H9 (cell line): ENCODE results near the gene CDK5R1. TPM values are rescaled to one million over a fixed set of nuclear protein-coding genes. Genes with fewer than 3 reads are reported as not detected.

Source experiments
- DNase-seq: peaks from one replicate; pipeline ENCODE4 v3.0.0-alpha.2; 2017
- H2AFZ ChIP-seq: one replicate; pipeline ENCODE4 v1.6.1; 2013; ENCODE audit warnings: mild to moderate bottlenecking, low read length, control low read depth, moderate library complexity
- H2AK5ac ChIP-seq: 2 replicates; pipeline ENCODE4 v1.6.1; 2013; ENCODE audit warnings: low read length, control low read depth, mixed read lengths; ENCODE audit not compliant: insufficient read length
- H2BK120ac ChIP-seq: one replicate; pipeline ENCODE4 v1.6.1; 2013; ENCODE audit warnings: low read depth, mild to moderate bottlenecking, low read length, control low read depth, inconsistent platforms; ENCODE audit not compliant: poor library complexity, severe bottlenecking
- H2BK12ac ChIP-seq: 2 replicates; pipeline ENCODE4 v1.6.1; 2013; ENCODE audit warnings: low read length, control low read depth, mixed read lengths, low read depth; ENCODE audit not compliant: insufficient read length
- H2BK15ac ChIP-seq: 2 replicates; pipeline ENCODE4 v1.6.1; 2013; ENCODE audit warnings: low read depth, low read length, control low read depth
- H2BK20ac ChIP-seq: one replicate; pipeline ENCODE4 v1.6.1; 2013; ENCODE audit warnings: low read depth, mild to moderate bottlenecking, low read length, control low read depth, inconsistent platforms; ENCODE audit not compliant: poor library complexity, severe bottlenecking
- H2BK5ac ChIP-seq: 2 replicates; pipeline ENCODE4 v1.6.1; 2013; ENCODE audit warnings: low read length, control low read depth, mixed read lengths; ENCODE audit not compliant: insufficient read length
- H3K14ac ChIP-seq: 2 replicates; pipeline ENCODE4 v1.6.1; 2013; ENCODE audit warnings: low read length, control low read depth; ENCODE audit not compliant: insufficient read depth
- H3K18ac ChIP-seq: 2 replicates; pipeline ENCODE4 v1.6.1; 2013; ENCODE audit warnings: low read depth, mild to moderate bottlenecking, mixed read lengths, low read length, control low read depth; ENCODE audit not compliant: insufficient read length
- H3K23ac ChIP-seq: 2 replicates; pipeline ENCODE4 v1.6.1; 2013; ENCODE audit warnings: low read length, control low read depth, mixed read lengths, low read depth; ENCODE audit not compliant: insufficient read length
- H3K23me2 ChIP-seq: 2 replicates; pipeline ENCODE4 v1.6.1; 2013; ENCODE audit warnings: low read depth, mild to moderate bottlenecking, mixed read lengths, low read length, control low read depth; ENCODE audit not compliant: insufficient read length, poor library complexity, severe bottlenecking
- H3K27ac ChIP-seq: 2 replicates; pipeline ENCODE4 v1.5.1; 2013; ENCODE audit warnings: low read length, control low read depth, mixed read lengths, low read depth; ENCODE audit not compliant: insufficient read length
- H3K27me3 ChIP-seq: 2 replicates; pipeline ENCODE4 v1.6.1; 2013; ENCODE audit warnings: low read length, control low read depth, inconsistent platforms; ENCODE audit not compliant: insufficient read depth
- H3K4ac ChIP-seq: 2 replicates; pipeline ENCODE4 v1.6.1; 2013; ENCODE audit warnings: low read depth, mild to moderate bottlenecking, control low read depth, inconsistent platforms, low read length, moderate library complexity
- H3K4me1 ChIP-seq: 2 replicates; pipeline ENCODE4 v1.6.1; 2013; ENCODE audit warnings: low read length, control low read depth, inconsistent platforms; ENCODE audit not compliant: insufficient read depth
- H3K4me2 ChIP-seq: 2 replicates; pipeline ENCODE4 v1.6.1; 2013; ENCODE audit warnings: low read length, control low read depth, mixed read lengths; ENCODE audit not compliant: insufficient read length, insufficient read depth
- H3K56ac ChIP-seq: 2 replicates; pipeline ENCODE4 v1.6.1; 2013; ENCODE audit warnings: low read depth, mild to moderate bottlenecking, mixed read lengths, low read length, control low read depth; ENCODE audit not compliant: insufficient read length
- H3K79me1 ChIP-seq: 2 replicates; pipeline ENCODE4 v1.6.1; 2013; ENCODE audit warnings: low read depth, mild to moderate bottlenecking, moderate library complexity, low read length, control low read depth, inconsistent platforms; ENCODE audit not compliant: insufficient read depth, poor library complexity, severe bottlenecking
- H3K79me2 ChIP-seq: 2 replicates; pipeline ENCODE4 v1.6.1; 2013; ENCODE audit warnings: low read length, control low read depth, inconsistent platforms; ENCODE audit not compliant: insufficient read depth
- H3K9ac ChIP-seq: 2 replicates; pipeline ENCODE4 v1.6.1; 2013; ENCODE audit warnings: low read length, control low read depth, mixed read lengths; ENCODE audit not compliant: insufficient read length; ENCODE audit errors: extremely low read depth
- H3K9me3 ChIP-seq: one replicate; pipeline ENCODE4 v1.6.1; 2013; ENCODE audit warnings: low read depth, low read length, inconsistent platforms; ENCODE audit not compliant: control insufficient read depth
- H3T11ph ChIP-seq: one replicate; pipeline ENCODE4 v1.6.1; 2013; ENCODE audit warnings: mild to moderate bottlenecking, low read length, control low read depth, inconsistent platforms
- H4K20me1 ChIP-seq: one replicate; pipeline ENCODE4 v1.6.1; 2013; ENCODE audit not compliant: control insufficient read depth, insufficient read length, insufficient read depth
- H4K5ac ChIP-seq: 2 replicates; pipeline ENCODE4 v1.6.1; 2013; ENCODE audit warnings: low read depth, mild to moderate bottlenecking, mixed read lengths, low read length, control low read depth; ENCODE audit not compliant: insufficient read length
- H4K8ac ChIP-seq: replicated peaks from 2 replicates; pipeline ENCODE4 v1.6.1; 2013; ENCODE audit warnings: low read length, control low read depth, mixed read lengths, low read depth; ENCODE audit not compliant: insufficient read length
- H4K91ac ChIP-seq: 2 replicates; pipeline ENCODE4 v1.6.1; 2013; ENCODE audit warnings: low read depth, mild to moderate bottlenecking, moderate library complexity, mixed read lengths, low read length, control low read depth; ENCODE audit not compliant: insufficient read length
- H3K27ac Mint-ChIP-seq, 3 experiments: 2 replicates in 2 of 3; 3 replicates in 1 of 3; pipeline ENCODE4 v1.8.0; 2020 to 2021; ENCODE audit warnings: mixed read lengths in 3 of 3, mild to moderate bottlenecking in 1 of 3, moderate library complexity in 1 of 3
- H3K27me3 Mint-ChIP-seq: 2 replicates; pipeline ENCODE4 v1.8.0; 2021; ENCODE audit warnings: low read depth, mild to moderate bottlenecking, moderate library complexity, mixed read lengths
- H3K36me3 Mint-ChIP-seq, 3 experiments: 2 replicates in 2 of 3; 3 replicates in 1 of 3; pipeline ENCODE4 v1.8.0; 2020 to 2021; ENCODE audit warnings: low read depth in 3 of 3, mixed read lengths in 3 of 3; ENCODE audit not compliant: insufficient read depth in 1 of 3
- H3K4me1 Mint-ChIP-seq, 2 experiments: 2 replicates each; pipeline ENCODE4 v1.8.0; 2020; ENCODE audit warnings: mixed read lengths in 2 of 2
- H3K4me3 Mint-ChIP-seq, 2 experiments: 2 replicates in 1 of 2; 3 replicates in 1 of 2; pipeline ENCODE4 v1.8.0; 2020 to 2021; ENCODE audit warnings: mild to moderate bottlenecking in 2 of 2, mixed read lengths in 2 of 2, moderate library complexity in 1 of 2
- H3K9me3 Mint-ChIP-seq, 2 experiments: 2 replicates in 1 of 2; 3 replicates in 1 of 2; pipeline ENCODE4 v1.8.0; 2020; ENCODE audit warnings: mild to moderate bottlenecking in 2 of 2, mixed read lengths in 2 of 2, moderate library complexity in 1 of 2
- WGBS: extraction: QIAGEN DNeasy Blood & Tissue Kit; methylation state at CpG from one replicate; pipeline ENCODE4 v1.1.7; 2013; ENCODE audit warnings: missing lambda C conversion rate, low lambda C conversion rate, mixed read lengths; ENCODE audit not compliant: insufficient read length; ENCODE audit errors: extremely low coverage; 5-methylcytosine and 5-hydroxymethylcytosine counted together
- long read RNA-seq: library from polyadenylated mRNA; unstranded; transcript quantifications from one replicate; pipeline ENCODE4 v2.0.0, GENCODE V29; 2020
- total RNA-seq: library from RNA; stranded (reverse); gene quantifications from 2 replicates; pipeline ENCODE4 v1.2.1, GENCODE V29; 2021
- TF ChIP-seq, protein P1 (sequence below): fragments of 200-600 bp; sonication (generic); conservative IDR thresholded peaks from 3 replicates; pipeline ENCODE4 v1.8.0; 2021; ENCODE audit warnings: antibody characterized with exemption, mild to moderate bottlenecking

The CDK5R1 gene
- total RNA-seq = 10.4 and 11.4 TPM in 2 replicates
- long read RNA-seq, full-length matches to known transcripts = 3 of 5 reads
- long read RNA-seq, partial matches to known transcripts = 0 of 5 reads
- long read RNA-seq, other reads (novel, unspliced or antisense) = 2 of 5 reads

DNA sequence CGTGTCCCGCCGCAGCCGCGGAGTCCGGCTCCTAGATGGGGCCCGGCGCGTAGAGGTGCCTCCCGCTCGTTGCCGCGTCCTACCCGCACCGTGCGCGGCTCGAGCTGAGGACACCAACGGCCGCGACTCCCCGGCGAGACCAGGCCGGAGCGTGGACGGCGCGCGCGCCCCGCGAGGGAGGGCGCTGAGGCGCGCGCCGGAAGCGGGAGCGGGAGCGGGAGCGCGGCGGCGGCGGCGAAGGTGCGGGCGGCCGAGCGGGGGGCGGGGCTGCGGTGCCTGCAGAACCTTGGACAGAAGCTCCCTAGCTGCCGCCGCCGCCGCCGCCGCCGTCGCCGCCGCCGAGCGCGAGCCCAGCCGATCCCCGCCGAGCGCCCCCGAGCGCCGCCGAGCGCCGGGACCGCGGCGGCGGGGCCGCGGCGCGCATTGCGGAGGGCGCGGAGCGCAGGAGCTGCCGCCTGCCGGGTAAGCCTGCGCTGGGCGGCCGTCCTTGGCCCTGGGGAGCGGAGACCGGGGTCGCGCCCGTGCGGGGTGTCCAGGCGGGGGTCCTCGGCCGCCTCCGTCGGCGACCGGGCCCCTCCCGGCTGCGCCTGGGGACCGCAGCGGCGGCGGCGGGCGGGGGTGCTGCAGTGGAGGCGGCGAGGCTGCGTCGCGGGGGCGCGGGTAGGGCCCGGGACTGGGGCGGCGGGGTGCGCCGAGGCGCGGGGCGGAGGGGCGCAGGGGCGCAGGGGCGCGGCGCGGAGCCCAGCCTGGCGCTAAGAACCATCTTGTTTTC lies at the start of gene CDK5R1:
Gene CDK5R1 (plus strand): TSS at position 293 of the 772 bp plus-strand sequence. CDS start 628 bp downstream, outside the sequence.
- Histone ChIP-seq H2BK120ac (no peak within 1 kb of the TSS), H3K18ac (peak within 1 kb of the TSS; percentile 91), H3K23ac (no peak within 1 kb of the TSS), H3K9ac (peak within 1 kb of the TSS; percentile 49), H4K5ac (no peak within 1 kb of the TSS), H3K14ac (peak within 1 kb of the TSS; percentile 88), H4K20me1 (no peaks in the 10 kb centered on the region), H2AFZ (no peak within 1 kb of the TSS), H3K4me1 (peaks cover 10% of the 10 kb centered on the region; the same call in 1 of the 2 replicates), H3K4ac (no peak within 1 kb of the TSS; the same call in 1 of the 2 replicates), H2AK5ac (no peak within 1 kb of the TSS), H4K91ac (no peak within 1 kb of the TSS), H3K27ac (no peak within 1 kb of the TSS), H3K27me3 (no peaks in the 10 kb centered on the region), H3K79me1 (peaks cover 3% of the 10 kb centered on the region), H4K8ac (no peak within 1 kb of the TSS), H3K9me3 (no peaks in the 10 kb centered on the region), H3T11ph (no peak within 1 kb of the TSS), H2BK5ac (no peak within 1 kb of the TSS), H3K56ac (no peak within 1 kb of the TSS), H3K23me2 (peaks cover 12% of the 10 kb centered on the region), H3K79me2 (no peaks in the 10 kb centered on the region), H3K4me2 (peak within 1 kb of the TSS; percentile 66), H2BK15ac (no peak within 1 kb of the TSS), H2BK20ac (no peak within 1 kb of the TSS), H2BK12ac (no peak within 1 kb of the TSS)
- Mint-ChIP-seq H3K27ac (peak within 1 kb of the TSS in 2 of 3 experiments; percentile 62 to 81; a peak in 2 of 7 replicates), H3K36me3 (peaks cover 15 to 33% (median 30%) of the 10 kb centered on the region in 3 experiments), H3K9me3 (no peaks in the 10 kb centered on the region; a peak in 1 of 5 replicates), H3K4me3 (peak within 1 kb of the TSS; percentile 73 to 91), H3K27me3 (peaks cover 1% of the 10 kb centered on the region), H3K4me1 (peaks cover 56 to 75% of the 10 kb centered on the region in 2 experiments)
- peak; percentile 85 for DNase-seq
- WGBS = no CpG with 5 or more reads among the region's 135 CpGs
- TF ChIP-seq, protein P1, sequence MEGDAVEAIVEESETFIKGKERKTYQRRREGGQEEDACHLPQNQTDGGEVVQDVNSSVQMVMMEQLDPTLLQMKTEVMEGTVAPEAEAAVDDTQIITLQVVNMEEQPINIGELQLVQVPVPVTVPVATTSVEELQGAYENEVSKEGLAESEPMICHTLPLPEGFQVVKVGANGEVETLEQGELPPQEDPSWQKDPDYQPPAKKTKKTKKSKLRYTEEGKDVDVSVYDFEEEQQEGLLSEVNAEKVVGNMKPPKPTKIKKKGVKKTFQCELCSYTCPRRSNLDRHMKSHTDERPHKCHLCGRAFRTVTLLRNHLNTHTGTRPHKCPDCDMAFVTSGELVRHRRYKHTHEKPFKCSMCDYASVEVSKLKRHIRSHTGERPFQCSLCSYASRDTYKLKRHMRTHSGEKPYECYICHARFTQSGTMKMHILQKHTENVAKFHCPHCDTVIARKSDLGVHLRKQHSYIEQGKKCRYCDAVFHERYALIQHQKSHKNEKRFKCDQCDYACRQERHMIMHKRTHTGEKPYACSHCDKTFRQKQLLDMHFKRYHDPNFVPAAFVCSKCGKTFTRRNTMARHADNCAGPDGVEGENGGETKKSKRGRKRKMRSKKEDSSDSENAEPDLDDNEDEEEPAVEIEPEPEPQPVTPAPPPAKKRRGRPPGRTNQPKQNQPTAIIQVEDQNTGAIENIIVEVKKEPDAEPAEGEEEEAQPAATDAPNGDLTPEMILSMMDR = no peak
